SHP77 (cell line): ENCODE measurements around the gene HYPK.
"Not testable (repeated sequence)": the region's sequence is repeated elsewhere in the genome, so short reads cannot be mapped to it uniquely, and the experiment has no call there.

ENCODE experiments used
- DNase-seq, 2 experiments: peaks; one replicate each; lab custom pipeline; 2025; lab: John Stamatoyannopoulos, UW

HYPK gene

GRCh38 chr15:43795997-43796396 is 4.4 kb upstream of the HYPK start:
- DNase-seq = no peak

GRCh38 chr15:43796566-43796965 is 3.8 kb upstream of the HYPK start:
- DNase-seq = no peak

GRCh38 chr15:43799209-43799944 is 1.0 kb upstream of the HYPK start:
- peak; percentile 71 to 73 for DNase-seq

- DNase-seq = no peak
These were observed 484 bp upstream of the HYPK start, which contains the start of gene SERINC4 for GRCh38 chr15:43799945-43800285. Gene SERINC4 (minus strand): TSS chr15:43800220. CDS start chr15:43799986, 234 bp downstream.

- not testable (repeated sequence) for DNase-seq
These were observed 2.3 kb downstream of the HYPK start for GRCh38 chr15:43802676-43803075.

- DNase-seq = no peak
These were observed 8.1 kb downstream of the HYPK start for GRCh38 chr15:43808435-43808950.

- no peak for DNase-seq
These were observed 8.7 kb downstream of the HYPK start for GRCh38 chr15:43808960-43809678.

GRCh38 chr15:43815064-43815463 is 14.7 kb downstream of the HYPK start:
- DNase-seq = not testable (repeated sequence)

GRCh38 chr15:43821505-43821904 is 21.1 kb downstream of the HYPK start:
- no peak for DNase-seq

GRCh38 chr15:43824302-43825246 is 24.2 kb downstream of the HYPK start, which contains the start of gene MFAP1:
Gene MFAP1 (minus strand): TSS chr15:43824690. CDS start chr15:43824569, 121 bp downstream.
- DNase-seq = peak; percentile 96 to 97

GRCh38 chr15:43825305-43825704 is 24.9 kb downstream of the HYPK start:
- not testable (repeated sequence) for DNase-seq

GRCh38 chr15:43826029-43826507 is 25.7 kb downstream of the HYPK start:
- DNase-seq = no peak

GRCh38 chr15:43826508-43827341 is 26.3 kb downstream of the HYPK start, which contains the start of gene WDR76:
Gene WDR76 (plus strand): TSS chr15:43827002. CDS start chr15:43827033, 31 bp downstream.
- DNase-seq = peak; percentile 71 to 87

GRCh38 chr15:43828061-43828657 is 27.8 kb downstream of the HYPK start:
- DNase-seq = no peak

- DNase-seq = not testable (repeated sequence)
These were observed 29.6 kb downstream of the HYPK start for GRCh38 chr15:43829951-43830540.

GRCh38 chr15:43830691-43831275 is 30.4 kb downstream of the HYPK start:
- not testable (repeated sequence) for DNase-seq

GRCh38 chr15:43831519-43832052 is 31.2 kb downstream of the HYPK start:
- DNase-seq = not testable (repeated sequence)

GRCh38 chr15:43832485-43832884 is 32.1 kb downstream of the HYPK start:
- DNase-seq = not testable (repeated sequence)

GRCh38 chr15:43845421-43845820 is 45.0 kb downstream of the HYPK start:
- DNase-seq = no peak
